ENCODE measurements around the gene CD72. TPM values are rescaled to one million over a fixed set of nuclear protein-coding genes. Genes with fewer than 3 reads are reported as not detected.

Gene CD72
- total RNA-seq, 1 donor from 2014 or later: 1.8 TPM

DNA sequence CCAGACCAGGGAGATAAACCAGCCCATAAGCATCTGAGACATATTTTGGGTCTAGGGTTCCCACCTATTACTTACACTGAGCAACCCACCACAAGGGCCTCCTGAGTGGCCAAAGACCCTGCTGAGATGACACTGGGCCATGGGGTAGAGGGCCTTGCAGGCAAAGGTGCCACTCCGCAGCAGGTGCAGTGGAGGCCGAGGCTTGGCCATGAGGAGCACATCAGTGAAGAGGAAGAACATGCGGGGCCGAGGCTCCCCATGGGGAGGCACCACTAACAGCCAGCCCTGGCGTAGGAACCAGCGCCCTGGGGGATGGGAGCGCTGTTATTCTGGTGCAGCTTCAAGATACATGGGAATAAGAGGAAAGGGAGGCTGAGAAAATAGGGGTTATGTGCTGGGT lies 44.2 kb upstream of the CD72 start:
- H3K9me3 Mint-ChIP-seq (ENCODE audit: unreplicated experiment): no peaks in the 10 kb centered on the region
- peaks cover 6% of the 10 kb centered on the region for H3K36me3 ChIP-seq (ENCODE audit: insufficient read depth, low read length)
- H3K4me3 ChIP-seq (ENCODE audit: insufficient read depth, low read depth, low read length): no peak overlapping the region
- H3K27me3 Mint-ChIP-seq (ENCODE audit: low read depth, unreplicated experiment): peaks cover 2% of the 10 kb centered on the region
- H3K9ac ChIP-seq (ENCODE audit: low read length): no peak overlapping the region
- H3K79me2 ChIP-seq (ENCODE audit: insufficient read depth, low read length): peaks cover 11% of the 10 kb centered on the region
- no peak overlapping the region for H3K27ac ChIP-seq (ENCODE audit: low read depth, low read length)
- H3K4me1 Mint-ChIP-seq (ENCODE audit: low read depth, unreplicated experiment): peaks cover 14% of the 10 kb centered on the region
- DNase-seq (ENCODE audit: low read depth) (no peak), FAIRE-seq (no peak)
- H3K27ac Mint-ChIP-seq (ENCODE audit: unreplicated experiment): no peak overlapping the region
- H2AFZ ChIP-seq (ENCODE audit: low read depth, low read length): no peak overlapping the region
- no peaks in the 10 kb centered on the region for H3K9me3 ChIP-seq (ENCODE audit: insufficient read depth, low read depth, low read length)
- TF ChIP-seq EZH2 (IDR thresholded peaks at IDR 0.05; ENCODE audit: insufficient read depth, low read length): no peak
- TF ChIP-seq, protein P1, sequence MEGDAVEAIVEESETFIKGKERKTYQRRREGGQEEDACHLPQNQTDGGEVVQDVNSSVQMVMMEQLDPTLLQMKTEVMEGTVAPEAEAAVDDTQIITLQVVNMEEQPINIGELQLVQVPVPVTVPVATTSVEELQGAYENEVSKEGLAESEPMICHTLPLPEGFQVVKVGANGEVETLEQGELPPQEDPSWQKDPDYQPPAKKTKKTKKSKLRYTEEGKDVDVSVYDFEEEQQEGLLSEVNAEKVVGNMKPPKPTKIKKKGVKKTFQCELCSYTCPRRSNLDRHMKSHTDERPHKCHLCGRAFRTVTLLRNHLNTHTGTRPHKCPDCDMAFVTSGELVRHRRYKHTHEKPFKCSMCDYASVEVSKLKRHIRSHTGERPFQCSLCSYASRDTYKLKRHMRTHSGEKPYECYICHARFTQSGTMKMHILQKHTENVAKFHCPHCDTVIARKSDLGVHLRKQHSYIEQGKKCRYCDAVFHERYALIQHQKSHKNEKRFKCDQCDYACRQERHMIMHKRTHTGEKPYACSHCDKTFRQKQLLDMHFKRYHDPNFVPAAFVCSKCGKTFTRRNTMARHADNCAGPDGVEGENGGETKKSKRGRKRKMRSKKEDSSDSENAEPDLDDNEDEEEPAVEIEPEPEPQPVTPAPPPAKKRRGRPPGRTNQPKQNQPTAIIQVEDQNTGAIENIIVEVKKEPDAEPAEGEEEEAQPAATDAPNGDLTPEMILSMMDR (IDR thresholded peaks at IDR 0.05; ENCODE audit: insufficient read depth, low read depth, low read length): no peak
- peak overlapping the region; percentile 54 for H3K4me3 Mint-ChIP-seq (ENCODE audit: unreplicated experiment)
- no peak overlapping the region for H3K4me2 ChIP-seq (ENCODE audit: low read length)
- no peaks in the 10 kb centered on the region for H3K27me3 ChIP-seq (ENCODE audit: insufficient read depth, low read length)
- H4K20me1 ChIP-seq (ENCODE audit: insufficient read depth, low read length): peaks cover 8% of the 10 kb centered on the region
- H3K36me3 Mint-ChIP-seq (ENCODE audit: low read depth, unreplicated experiment): peaks cover 1% of the 10 kb centered on the region
- H3K4me1 ChIP-seq (ENCODE audit: insufficient read depth, low read length): peaks cover 26% of the 10 kb centered on the region

DNA sequence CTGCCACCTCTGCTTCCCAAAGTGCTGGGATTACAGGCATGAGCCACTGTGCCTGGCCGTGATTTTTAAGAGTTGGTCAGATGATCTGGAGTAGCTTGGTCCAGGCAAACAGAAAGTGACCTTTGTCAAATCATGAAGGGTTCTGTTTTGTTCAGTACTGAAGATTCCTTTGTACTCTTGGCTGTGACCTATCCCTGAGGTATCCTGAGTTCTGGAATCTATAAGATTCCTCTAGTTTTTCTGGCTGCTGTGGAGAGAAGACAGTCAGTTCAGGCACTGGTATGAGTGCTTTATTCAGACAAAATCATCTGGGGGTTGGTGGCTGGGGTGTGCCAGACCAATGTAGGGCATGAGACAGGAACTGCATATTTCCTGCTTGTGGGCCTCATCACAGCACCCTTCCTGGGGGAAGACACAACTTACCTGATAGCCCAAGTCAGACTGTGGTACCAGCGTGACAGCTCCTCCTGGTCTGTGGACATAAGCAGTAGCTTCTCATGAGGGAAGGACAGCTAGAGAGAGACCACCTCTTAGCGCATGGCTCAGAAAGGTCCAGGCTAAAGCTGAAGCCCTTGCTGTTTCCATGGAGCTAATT lies 43.6 kb upstream of the CD72 start:
- peaks cover 14% of the 10 kb centered on the region for H3K4me1 Mint-ChIP-seq (ENCODE audit: low read depth, unreplicated experiment)
- Histone ChIP-seq H3K9me3 (ENCODE audit: insufficient read depth, low read depth, low read length) (no peaks in the 10 kb centered on the region), H4K20me1 (ENCODE audit: insufficient read depth, low read length) (peaks cover 8% of the 10 kb centered on the region), H3K27ac (ENCODE audit: low read depth, low read length) (no peak overlapping the region), H3K4me3 (ENCODE audit: insufficient read depth, low read depth, low read length) (no peak overlapping the region), H3K79me2 (ENCODE audit: insufficient read depth, low read length) (peaks cover 11% of the 10 kb centered on the region), H3K9ac (ENCODE audit: low read length) (no peak overlapping the region), H2AFZ (ENCODE audit: low read depth, low read length) (no peak overlapping the region), H3K4me2 (ENCODE audit: low read length) (no peak overlapping the region), H3K36me3 (ENCODE audit: insufficient read depth, low read length) (peaks cover 6% of the 10 kb centered on the region), H3K4me1 (ENCODE audit: insufficient read depth, low read length) (peaks cover 30% of the 10 kb centered on the region), H3K27me3 (ENCODE audit: insufficient read depth, low read length) (no peaks in the 10 kb centered on the region)
- no peaks in the 10 kb centered on the region for H3K9me3 Mint-ChIP-seq (ENCODE audit: unreplicated experiment)
- H3K27me3 Mint-ChIP-seq (ENCODE audit: low read depth, unreplicated experiment): no peaks in the 10 kb centered on the region
- no peak for DNase-seq (ENCODE audit: low read depth)
- TF ChIP-seq, protein P1 (IDR thresholded peaks at IDR 0.05; ENCODE audit: insufficient read depth, low read depth, low read length): no peak
- TF ChIP-seq EZH2 (IDR thresholded peaks at IDR 0.05; ENCODE audit: insufficient read depth, low read length): no peak
- peaks cover 1% of the 10 kb centered on the region for H3K36me3 Mint-ChIP-seq (ENCODE audit: low read depth, unreplicated experiment)
- no peak for FAIRE-seq
- no peak overlapping the region for H3K4me3 Mint-ChIP-seq (ENCODE audit: unreplicated experiment)
- H3K27ac Mint-ChIP-seq (ENCODE audit: unreplicated experiment): no peak overlapping the region

DNA sequence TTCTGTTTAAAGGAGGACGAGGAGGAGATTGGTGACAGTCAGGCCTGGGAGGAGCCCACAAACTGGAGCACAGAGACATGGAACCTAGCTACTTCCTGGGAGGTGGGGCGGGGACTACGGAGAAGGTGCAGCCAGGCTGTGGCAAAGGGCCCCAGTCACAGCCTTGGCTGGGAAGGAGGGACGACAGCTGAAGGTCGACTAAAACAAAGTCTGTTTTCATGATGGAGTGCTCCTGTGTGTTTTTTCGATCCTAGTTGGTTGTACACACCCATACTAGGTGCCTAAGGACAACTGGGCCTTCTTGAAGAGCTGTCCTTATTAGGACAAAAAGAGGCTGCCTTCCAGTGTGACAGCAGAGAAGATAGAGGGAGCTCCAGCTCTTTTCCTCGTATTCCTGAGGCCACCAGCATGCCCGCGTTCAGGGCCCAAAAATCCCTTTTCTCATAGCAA lies 42.8 kb upstream of the CD72 start:
- DNase-seq (ENCODE audit: low read depth): no peak
- peak overlapping the region; percentile 47 for H3K27ac Mint-ChIP-seq (ENCODE audit: unreplicated experiment)
- no peak overlapping the region for H2AFZ ChIP-seq (ENCODE audit: low read depth, low read length)
- H3K36me3 Mint-ChIP-seq (ENCODE audit: low read depth, unreplicated experiment): peaks cover 1% of the 10 kb centered on the region
- H3K4me3 ChIP-seq (ENCODE audit: insufficient read depth, low read depth, low read length): no peak overlapping the region
- TF ChIP-seq, protein P1 (IDR thresholded peaks at IDR 0.05; ENCODE audit: insufficient read depth, low read depth, low read length): peak; percentile 9
- no peak for TF ChIP-seq EZH2 (IDR thresholded peaks at IDR 0.05; ENCODE audit: insufficient read depth, low read length)
- no peak overlapping the region for H3K9ac ChIP-seq (ENCODE audit: low read length)
- H3K4me1 ChIP-seq (ENCODE audit: insufficient read depth, low read length): peaks cover 30% of the 10 kb centered on the region
- peak overlapping the region; percentile 79 for H3K4me3 Mint-ChIP-seq (ENCODE audit: unreplicated experiment)
- H3K9me3 Mint-ChIP-seq (ENCODE audit: unreplicated experiment): no peaks in the 10 kb centered on the region
- H3K79me2 ChIP-seq (ENCODE audit: insufficient read depth, low read length): peaks cover 11% of the 10 kb centered on the region
- H3K27me3 Mint-ChIP-seq (ENCODE audit: low read depth, unreplicated experiment): no peaks in the 10 kb centered on the region
- H4K20me1 ChIP-seq (ENCODE audit: insufficient read depth, low read length): peaks cover 8% of the 10 kb centered on the region
- H3K36me3 ChIP-seq (ENCODE audit: insufficient read depth, low read length): peaks cover 6% of the 10 kb centered on the region
- no peak for FAIRE-seq
- H3K27me3 ChIP-seq (ENCODE audit: insufficient read depth, low read length): no peaks in the 10 kb centered on the region
- no peaks in the 10 kb centered on the region for H3K9me3 ChIP-seq (ENCODE audit: insufficient read depth, low read depth, low read length)
- H3K4me1 Mint-ChIP-seq (ENCODE audit: low read depth, unreplicated experiment): peaks cover 14% of the 10 kb centered on the region
- no peak overlapping the region for H3K4me2 ChIP-seq (ENCODE audit: low read length)
- H3K27ac ChIP-seq (ENCODE audit: low read depth, low read length): no peak overlapping the region

All from astrocyte (in vitro differentiated cells and primary cell).